ENCODE results near the gene ATE1.
"Not testable (repeated sequence)": the region's sequence is repeated elsewhere in the genome, so short reads cannot be mapped to it uniquely, and the experiment has no call there.

ATE1 gene

GRCh38 chr10:121927841-121928527 is at the start of gene ATE1:
ATE1 (minus strand) TSS chr10:121928031; CDS start chr10:121927949, 82 bp downstream.
- peak; percentile 72 for DNase-seq (ENCODE audit: low read depth)

GRCh38 chr10:121976607-121977006 is 48.8 kb upstream of the ATE1 start:
- no peak for DNase-seq (ENCODE audit: low read depth)

GRCh38 chr10:121975295-121976086 is 47.7 kb upstream of the ATE1 start:
- no peak for DNase-seq (ENCODE audit: low read depth)

- peak; percentile 46 for DNase-seq (ENCODE audit: low read depth)
Observed at GRCh38 chr10:121974535-121975294, 46.9 kb upstream of the ATE1 start, which contains the start of gene NSMCE4A. NSMCE4A (minus strand) TSS chr10:121975217; CDS start chr10:121975165, 52 bp downstream.

- DNase-seq (ENCODE audit: low read depth): no peak
Observed at GRCh38 chr10:121974019-121974534, 46.2 kb upstream of the ATE1 start.

GRCh38 chr10:121969086-121969485 is 41.3 kb upstream of the ATE1 start:
- DNase-seq (ENCODE audit: low read depth): not testable (repeated sequence)

- no peak for DNase-seq (ENCODE audit: low read depth)
Observed at GRCh38 chr10:121965996-121966395, 38.2 kb upstream of the ATE1 start.

- DNase-seq (ENCODE audit: low read depth): no peak
Observed at GRCh38 chr10:121961456-121961855, 33.6 kb upstream of the ATE1 start.

GRCh38 chr10:121959671-121960070 is 31.8 kb upstream of the ATE1 start:
- DNase-seq (ENCODE audit: low read depth): no peak

- no peak for DNase-seq (ENCODE audit: low read depth)
Observed at GRCh38 chr10:121956111-121957061, 28.6 kb upstream of the ATE1 start.

GRCh38 chr10:121952226-121952625 is 24.4 kb upstream of the ATE1 start:
- DNase-seq (ENCODE audit: low read depth): no peak

GRCh38 chr10:121949451-121949850 is 21.6 kb upstream of the ATE1 start:
- no peak for DNase-seq (ENCODE audit: low read depth)

GRCh38 chr10:121949049-121949448 is 21.2 kb upstream of the ATE1 start:
- no peak for DNase-seq (ENCODE audit: low read depth)

GRCh38 chr10:121947343-121948330 is 19.8 kb upstream of the ATE1 start:
- DNase-seq (ENCODE audit: low read depth): no peak

GRCh38 chr10:121942749-121943416 is 15.1 kb upstream of the ATE1 start:
- no peak for DNase-seq (ENCODE audit: low read depth)

- no peak for DNase-seq (ENCODE audit: low read depth)
Observed at GRCh38 chr10:121941532-121941931, 13.7 kb upstream of the ATE1 start.

GRCh38 chr10:121936295-121936694 is 8.5 kb upstream of the ATE1 start:
- DNase-seq (ENCODE audit: low read depth): no peak

GRCh38 chr10:121935702-121936101 is 7.9 kb upstream of the ATE1 start:
- no peak for DNase-seq (ENCODE audit: low read depth)

Measured in activated T-helper 1 cell treated with Interleukin-2 at 50 U/mL for 16 hours (primary cell).